ENCODE measurements around the gene MYH4.

MYH4 gene

DNA sequence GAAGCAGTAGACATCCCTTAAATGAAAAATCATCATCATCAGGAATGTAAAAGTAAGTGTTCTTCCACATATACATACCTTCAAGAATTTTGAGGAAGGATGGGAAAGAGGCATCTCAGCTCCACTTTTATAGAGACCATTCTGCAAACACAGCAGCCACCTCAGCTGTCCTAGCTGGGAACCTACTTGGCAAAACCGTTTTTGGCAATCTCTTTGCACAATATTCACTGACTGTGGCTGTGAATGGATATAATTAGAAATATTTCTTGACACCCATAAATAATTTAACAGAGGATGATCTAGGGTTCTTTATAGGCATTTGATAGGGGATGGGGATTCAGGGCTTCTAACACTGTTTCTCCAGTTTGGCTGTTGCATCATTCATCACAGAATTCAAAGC, at the start of gene MYH4:
MYH4 (minus strand) TSS at position 101 of the 400 bp plus-strand sequence. CDS start 2,814 bp downstream, outside the sequence.
- no peak within 1 kb of the TSS for H3K4me3 Mint-ChIP-seq
- H3K27ac Mint-ChIP-seq: no peak within 1 kb of the TSS
- peaks cover under 1% of the 10 kb centered on the region for H3K9me3 Mint-ChIP-seq
- H3K36me3 Mint-ChIP-seq (ENCODE audit: low read depth): no peaks in the 10 kb centered on the region
- H3K27me3 Mint-ChIP-seq: peaks cover 5% of the 10 kb centered on the region
- H3K4me1 Mint-ChIP-seq (ENCODE audit: low read depth): no peaks in the 10 kb centered on the region

DNA sequence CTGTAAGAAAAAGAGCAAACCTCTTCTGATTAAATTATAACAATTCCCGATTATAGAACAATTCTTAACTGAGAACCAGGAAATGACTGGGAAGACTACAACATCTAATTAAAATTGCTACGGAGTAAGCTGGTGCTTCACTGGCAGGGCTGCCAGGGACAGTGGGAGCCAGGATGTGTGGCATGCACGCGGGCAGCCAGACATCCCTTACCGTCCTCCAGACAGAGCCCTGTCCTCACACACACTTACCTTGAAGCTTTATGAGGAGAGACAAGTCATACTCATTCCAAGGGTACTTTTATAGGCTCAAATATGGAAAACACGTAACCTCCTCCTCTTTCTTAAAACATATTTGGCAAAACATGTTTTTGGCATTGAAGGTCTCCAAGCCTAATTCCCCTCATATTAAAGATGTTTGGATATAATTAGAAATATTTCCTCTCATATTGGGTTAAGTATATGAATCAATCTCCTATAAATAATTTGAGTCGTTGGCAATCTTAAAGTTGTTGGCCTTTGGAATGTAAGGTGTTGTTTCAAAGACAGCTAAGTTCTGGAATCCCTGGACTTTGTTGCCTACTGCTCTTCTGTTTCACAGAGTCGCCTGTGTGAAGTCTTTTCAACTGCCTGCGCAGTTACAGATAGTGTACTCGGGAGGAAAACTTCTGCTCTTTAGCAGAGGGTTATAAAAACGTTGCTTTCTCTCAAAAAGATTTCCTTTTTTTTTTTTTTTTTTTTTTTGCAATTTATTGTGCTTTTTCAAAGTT, 49.1 kb upstream of the MYH4 start, which contains the start of gene MYH1:
MYH1 (minus strand) TSS at position 272 of the 767 bp plus-strand sequence. CDS start 1,900 bp downstream, outside the sequence.
- Mint-ChIP-seq H3K36me3 (ENCODE audit: low read depth) (no peaks in the 10 kb centered on the region), H3K4me1 (ENCODE audit: low read depth) (no peaks in the 10 kb centered on the region), H3K27ac (no peak within 1 kb of the TSS), H3K4me3 (no peak within 1 kb of the TSS), H3K27me3 (peaks cover 6% of the 10 kb centered on the region), H3K9me3 (no peaks in the 10 kb centered on the region)

DNA sequence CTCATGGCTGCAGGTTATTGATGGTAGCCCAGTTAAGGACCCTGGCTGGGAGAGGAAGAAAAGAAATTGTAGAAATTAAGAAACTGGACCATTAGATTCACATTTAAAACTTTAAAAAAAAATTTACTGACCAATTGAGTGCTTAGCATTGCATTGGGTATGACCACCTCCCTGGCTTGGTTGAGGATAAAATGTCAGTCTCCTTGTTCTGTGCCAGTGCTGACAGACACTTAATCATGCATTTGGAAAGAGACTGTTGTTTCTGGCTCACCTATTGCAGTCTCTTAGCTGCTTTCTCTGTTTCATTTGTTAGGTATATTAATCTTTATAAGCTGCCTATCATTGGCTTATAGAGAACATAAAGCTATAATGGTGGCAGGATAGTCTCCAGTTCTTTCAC, 47.3 kb upstream of the MYH4 start:
- Mint-ChIP-seq H3K27ac (no peak overlapping the region), H3K36me3 (ENCODE audit: low read depth) (no peaks in the 10 kb centered on the region)

GRCh38 chr17:10516065-10516464, 46.7 kb upstream of the MYH4 start:
- no peaks in the 10 kb centered on the region for H3K9me3 Mint-ChIP-seq
- no peak overlapping the region for H3K4me3 Mint-ChIP-seq
- no peaks in the 10 kb centered on the region for H3K4me1 Mint-ChIP-seq (ENCODE audit: low read depth)
- no peak overlapping the region for H3K27ac Mint-ChIP-seq
- H3K27me3 Mint-ChIP-seq: peaks cover 10% of the 10 kb centered on the region
- H3K36me3 Mint-ChIP-seq (ENCODE audit: low read depth): no peaks in the 10 kb centered on the region

More for the DNA sequence above, 47.3 kb upstream of the MYH4 start:
- Mint-ChIP-seq H3K9me3 (no peaks in the 10 kb centered on the region), H3K4me1 (ENCODE audit: low read depth) (no peaks in the 10 kb centered on the region), H3K4me3 (no peak overlapping the region), H3K27me3 (peaks cover 6% of the 10 kb centered on the region)

DNA sequence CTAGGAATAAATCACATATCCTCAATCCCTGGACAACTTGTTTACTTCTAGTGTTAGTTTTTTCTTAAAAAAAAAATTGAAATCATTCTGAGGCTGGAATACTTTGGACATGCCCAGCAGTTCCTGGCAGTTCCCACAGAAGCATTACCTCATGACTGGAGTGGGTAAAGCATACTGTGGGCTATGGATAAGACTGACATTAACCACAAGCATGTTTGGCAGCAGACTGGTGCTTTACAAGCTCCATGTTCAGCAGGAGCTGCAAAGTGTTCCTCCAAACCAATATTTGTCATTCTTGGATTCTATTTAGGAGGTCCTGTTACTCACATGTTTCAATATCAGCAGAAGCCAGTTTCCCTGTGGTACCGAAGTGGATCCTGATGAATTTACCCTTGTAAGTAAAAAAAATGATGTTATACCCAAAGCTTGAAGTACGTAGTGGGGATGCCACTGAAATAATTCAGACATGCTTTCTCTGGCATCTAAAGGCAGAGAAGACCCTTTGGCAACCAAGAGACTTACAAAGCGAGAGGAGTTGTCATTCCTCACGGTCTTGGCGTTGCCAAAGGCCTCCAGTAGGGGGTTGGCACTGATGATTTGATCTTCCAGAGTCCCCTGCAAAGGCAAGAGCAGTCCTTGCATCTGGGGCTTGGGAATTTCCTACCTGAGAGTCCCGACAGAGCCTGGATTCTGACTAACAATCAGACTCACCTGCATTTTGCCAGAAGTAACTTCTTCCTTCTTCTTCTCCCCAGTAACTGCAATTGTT, 44.1 kb upstream of the MYH4 start:
- no peaks in the 10 kb centered on the region for H3K36me3 Mint-ChIP-seq (ENCODE audit: low read depth)
- peaks cover 15% of the 10 kb centered on the region for H3K27me3 Mint-ChIP-seq
- H3K9me3 Mint-ChIP-seq: no peaks in the 10 kb centered on the region
- H3K4me3 Mint-ChIP-seq: no peak overlapping the region
- H3K4me1 Mint-ChIP-seq (ENCODE audit: low read depth): no peaks in the 10 kb centered on the region
- no peak overlapping the region for H3K27ac Mint-ChIP-seq

DNA sequence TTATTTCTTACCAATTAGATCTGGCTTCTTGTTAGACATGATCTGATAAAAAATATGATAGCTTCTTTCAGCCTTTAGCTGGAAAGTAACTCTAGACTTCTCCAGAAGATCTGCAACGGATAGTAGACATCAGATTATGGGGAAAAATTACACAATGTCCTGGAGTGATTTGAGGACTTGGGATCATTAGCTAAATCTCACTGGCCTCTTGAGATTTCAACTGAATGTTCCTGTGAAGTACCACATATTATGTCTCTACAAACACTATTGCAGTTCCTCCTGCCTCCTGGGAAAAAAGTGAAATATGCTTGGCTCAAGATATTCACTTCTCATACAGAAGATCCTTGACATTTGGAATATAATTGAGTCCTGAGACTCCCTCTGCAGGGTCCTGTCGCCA, 43.5 kb upstream of the MYH4 start:
- H3K4me3 Mint-ChIP-seq: no peak overlapping the region
- no peaks in the 10 kb centered on the region for H3K36me3 Mint-ChIP-seq (ENCODE audit: low read depth)
- H3K27me3 Mint-ChIP-seq: peaks cover 15% of the 10 kb centered on the region
- no peaks in the 10 kb centered on the region for H3K4me1 Mint-ChIP-seq (ENCODE audit: low read depth)
- H3K27ac Mint-ChIP-seq: no peak overlapping the region
- no peaks in the 10 kb centered on the region for H3K9me3 Mint-ChIP-seq

DNA sequence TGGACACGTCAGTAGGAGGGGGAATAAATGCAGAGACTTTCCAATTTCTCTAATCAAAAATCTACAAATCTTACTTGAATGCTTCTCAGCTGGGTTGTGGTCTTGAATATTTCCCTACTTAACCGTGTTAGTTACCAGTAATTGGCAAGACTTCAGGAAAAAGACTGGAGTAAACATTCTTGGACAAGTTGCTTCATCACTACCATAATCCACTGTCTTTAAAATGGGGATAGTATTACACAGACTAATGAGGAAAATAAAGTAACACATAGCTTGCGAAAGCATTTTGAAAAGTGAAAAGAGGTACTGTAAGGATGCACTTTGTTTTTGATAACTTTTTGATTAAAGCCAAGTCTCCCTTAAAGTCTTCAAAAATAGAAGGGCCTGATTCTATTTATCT, 30.6 kb upstream of the MYH4 start:
- H3K9me3 Mint-ChIP-seq: no peaks in the 10 kb centered on the region
- H3K27ac Mint-ChIP-seq: no peak overlapping the region
- H3K4me1 Mint-ChIP-seq (ENCODE audit: low read depth): no peaks in the 10 kb centered on the region
- peaks cover 9% of the 10 kb centered on the region for H3K27me3 Mint-ChIP-seq
- H3K4me3 Mint-ChIP-seq: no peak overlapping the region
- no peaks in the 10 kb centered on the region for H3K36me3 Mint-ChIP-seq (ENCODE audit: low read depth)

GRCh38 chr17:10492004-10492403, 22.6 kb upstream of the MYH4 start:
- no peaks in the 10 kb centered on the region for H3K4me1 Mint-ChIP-seq (ENCODE audit: low read depth)
- no peaks in the 10 kb centered on the region for H3K36me3 Mint-ChIP-seq (ENCODE audit: low read depth)
- H3K27ac Mint-ChIP-seq: no peak overlapping the region
- peaks cover 3% of the 10 kb centered on the region for H3K27me3 Mint-ChIP-seq
- H3K4me3 Mint-ChIP-seq: no peak overlapping the region
- H3K9me3 Mint-ChIP-seq: peaks cover 33% of the 10 kb centered on the region

GRCh38 chr17:10482252-10482651, 12.9 kb upstream of the MYH4 start:
- Mint-ChIP-seq H3K4me3 (no peak overlapping the region), H3K27ac (no peak overlapping the region), H3K9me3 (peaks cover 21% of the 10 kb centered on the region), H3K36me3 (ENCODE audit: low read depth) (no peaks in the 10 kb centered on the region), H3K4me1 (ENCODE audit: low read depth) (no peaks in the 10 kb centered on the region), H3K27me3 (no peaks in the 10 kb centered on the region)

DNA sequence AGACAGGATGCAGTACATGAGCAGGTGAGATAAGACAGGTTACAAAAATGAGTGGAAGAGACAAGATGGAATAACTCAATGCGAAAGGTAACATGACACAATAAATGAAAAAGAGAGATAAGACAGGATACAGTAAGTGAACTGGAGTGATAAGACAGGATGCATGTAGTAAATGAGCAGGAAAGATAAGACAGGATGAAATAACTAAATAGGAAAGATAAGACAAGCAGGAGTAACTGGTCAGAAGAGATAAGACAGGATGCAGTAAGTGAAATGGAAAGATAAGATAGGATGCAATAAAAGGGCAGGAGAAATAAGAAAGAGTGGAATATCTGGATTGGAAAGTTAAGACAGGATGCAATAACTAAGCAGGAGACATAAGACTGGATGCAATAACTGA, 8.3 kb upstream of the MYH4 start:
- Mint-ChIP-seq H3K27me3 (no peaks in the 10 kb centered on the region), H3K4me3 (no peak overlapping the region), H3K27ac (no peak overlapping the region), H3K4me1 (ENCODE audit: low read depth) (no peaks in the 10 kb centered on the region), H3K9me3 (no peaks in the 10 kb centered on the region), H3K36me3 (ENCODE audit: low read depth) (no peaks in the 10 kb centered on the region)

DNA sequence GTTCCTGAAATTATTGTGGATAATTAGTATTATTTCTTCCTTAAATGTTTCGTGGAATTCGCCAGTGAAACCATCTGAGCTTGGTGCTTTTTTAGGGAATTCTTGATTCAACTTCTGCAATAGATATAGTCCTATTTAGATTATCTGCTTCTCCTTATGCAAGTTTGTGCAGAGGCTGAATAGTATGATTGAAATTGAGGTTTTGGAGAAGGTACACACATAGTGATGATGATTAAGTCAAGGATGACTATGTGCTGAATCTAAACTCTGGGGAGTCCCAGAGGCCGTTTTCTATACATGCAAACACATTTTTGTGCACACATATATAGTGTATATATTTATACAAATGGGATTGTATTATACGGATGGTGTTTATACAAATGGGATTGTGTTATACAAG, 5.2 kb upstream of the MYH4 start:
- Mint-ChIP-seq H3K27ac (no peak overlapping the region), H3K27me3 (peaks cover 5% of the 10 kb centered on the region), H3K36me3 (ENCODE audit: low read depth) (no peaks in the 10 kb centered on the region), H3K4me1 (ENCODE audit: low read depth) (no peaks in the 10 kb centered on the region), H3K4me3 (no peak overlapping the region), H3K9me3 (no peaks in the 10 kb centered on the region)

GRCh38 chr17:10471858-10472257, 2.5 kb upstream of the MYH4 start:
- Mint-ChIP-seq H3K36me3 (ENCODE audit: low read depth) (no peaks in the 10 kb centered on the region), H3K9me3 (no peaks in the 10 kb centered on the region), H3K4me1 (ENCODE audit: low read depth) (no peaks in the 10 kb centered on the region), H3K27me3 (peaks cover 5% of the 10 kb centered on the region), H3K27ac (no peak overlapping the region), H3K4me3 (no peak overlapping the region)

DNA sequence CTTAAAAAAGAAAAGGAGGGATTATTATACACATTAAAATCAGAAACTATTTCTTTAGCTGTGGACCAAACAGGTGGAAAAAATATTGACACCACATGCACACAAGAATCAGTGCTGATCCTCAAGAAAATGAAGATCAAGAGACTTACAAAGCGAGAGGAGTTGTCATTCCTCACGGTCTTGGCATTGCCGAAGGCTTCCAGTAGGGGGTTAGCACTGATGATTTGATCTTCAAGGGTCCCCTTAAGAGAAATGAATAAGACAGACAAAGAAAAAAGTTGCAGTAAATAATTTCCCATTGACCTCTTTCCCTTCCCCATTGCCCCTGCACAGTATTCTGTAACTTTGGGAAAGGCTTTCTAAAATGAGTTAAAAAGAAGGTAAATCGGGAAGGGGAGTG, 6.0 kb downstream of the MYH4 start:
- peaks cover 5% of the 10 kb centered on the region for H3K9me3 Mint-ChIP-seq
- H3K36me3 Mint-ChIP-seq (ENCODE audit: low read depth): no peaks in the 10 kb centered on the region
- H3K27ac Mint-ChIP-seq: no peak overlapping the region
- no peaks in the 10 kb centered on the region for H3K4me1 Mint-ChIP-seq (ENCODE audit: low read depth)
- no peak overlapping the region for H3K4me3 Mint-ChIP-seq
- peaks cover 9% of the 10 kb centered on the region for H3K27me3 Mint-ChIP-seq

DNA sequence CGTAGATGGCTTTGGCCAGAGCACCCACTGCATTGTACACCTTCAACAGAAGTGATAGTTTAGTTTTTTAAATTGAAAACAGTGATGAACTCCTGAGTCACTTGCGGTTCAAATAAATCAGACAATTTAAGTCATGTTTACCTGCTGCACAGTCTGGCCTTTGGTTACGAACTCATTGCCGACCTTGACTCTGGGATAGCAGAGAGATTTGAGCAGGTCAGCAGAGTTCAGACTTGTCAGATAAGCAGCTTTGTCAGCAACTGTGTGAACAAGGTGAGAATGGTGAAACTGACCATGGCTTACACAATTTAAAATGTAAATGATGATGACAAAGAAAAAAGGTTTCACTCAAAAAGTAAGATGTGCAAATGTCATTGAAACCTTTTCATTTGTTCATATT, 9.3 kb downstream of the MYH4 start:
- H3K9me3 Mint-ChIP-seq: peaks cover 5% of the 10 kb centered on the region
- no peak overlapping the region for H3K4me3 Mint-ChIP-seq
- no peak overlapping the region for H3K27ac Mint-ChIP-seq
- no peaks in the 10 kb centered on the region for H3K36me3 Mint-ChIP-seq (ENCODE audit: low read depth)
- H3K27me3 Mint-ChIP-seq: peaks cover 12% of the 10 kb centered on the region
- no peaks in the 10 kb centered on the region for H3K4me1 Mint-ChIP-seq (ENCODE audit: low read depth)

GRCh38 chr17:10458701-10459100, 10.7 kb downstream of the MYH4 start:
- Mint-ChIP-seq H3K27ac (no peak overlapping the region), H3K27me3 (peaks cover 18% of the 10 kb centered on the region), H3K4me3 (no peak overlapping the region), H3K9me3 (no peaks in the 10 kb centered on the region), H3K36me3 (ENCODE audit: low read depth) (no peaks in the 10 kb centered on the region), H3K4me1 (ENCODE audit: low read depth) (no peaks in the 10 kb centered on the region)
